Stomach (tissue), 9 donors: Measurements from ENCODE around the gene NPC2. TPM values are rescaled to one million over a fixed set of nuclear protein-coding genes. Genes with fewer than 3 reads are reported as not detected.

Source experiments
- DNase-seq, 2 donors: peaks; one replicate each; pipeline versions ENCODE4 v3.0.0 to v3.0.0-alpha.2; 2013 to 2019
- H3K27ac ChIP-seq, 5 donors: fragments of 200-600 bp in 4 of 5; sonication (generic) in 4 of 5; one replicate each; pipeline ENCODE4 v1.5.1; 2013 to 2019; ENCODE audit warnings: mild to moderate bottlenecking in 1 of 5, moderate library complexity in 1 of 5
- H3K27me3 ChIP-seq, 3 donors: fragments of 200-600 bp; sonication (generic); one replicate each; pipeline ENCODE4 v1.5.1; 2017 to 2019; ENCODE audit warnings: mixed run types in 1 of 3
- H3K36me3 ChIP-seq, 4 donors: fragments of 200-600 bp; sonication (generic); 1 replicate in 3 of 4; 2 replicates in 1 of 4; pipeline ENCODE4 v1.5.1; 2016 to 2019
- H3K4me1 ChIP-seq, 4 donors: fragments of 200-600 bp; sonication (generic); one replicate each; pipeline ENCODE4 v1.5.1; 2016 to 2019
- H3K4me3 ChIP-seq, 4 donors: fragments of 200-600 bp; sonication (generic) in 3 of 4; one replicate each; pipeline ENCODE4 v1.5.1; 2016 to 2019; ENCODE audit warnings: mild to moderate bottlenecking in 1 of 4
- H3K9me3 ChIP-seq, 4 donors: fragments of 200-600 bp; sonication (generic); one replicate each; pipeline ENCODE4 v1.5.1; 2016 to 2019
- CTCF ChIP-seq, 7 experiments: fragments of 450-650 bp in 4 of 7; fragments of 200-600 bp in 3 of 7; sonication (generic) in 3 of 7; IDR thresholded peaks; one replicate each; pipeline ENCODE4 v1.5.1; 2016 to 2019; ENCODE audit warnings: antibody characterized with exemption in 7 of 7, control low read depth in 2 of 7, mild to moderate bottlenecking in 1 of 7
- EP300 ChIP-seq: sonication (generic); formaldehyde crosslinking; IDR thresholded peaks from one replicate; pipeline ENCODE4 v1.6.1; 2017; ENCODE audit warnings: antibody characterized with exemption
- POLR2A ChIP-seq, 4 donors: fragments of 450-650 bp; IDR thresholded peaks; one replicate each; pipeline ENCODE4 v1.6.1; 2016; ENCODE audit warnings: antibody characterized with exemption in 4 of 4, control low read depth in 2 of 4, mild to moderate bottlenecking in 1 of 4, moderate library complexity in 1 of 4
- POLR2AphosphoS5 ChIP-seq, 3 donors: sonication (generic); formaldehyde crosslinking; IDR thresholded peaks; one replicate each; pipeline ENCODE4 v1.6.1; 2016; ENCODE audit warnings: antibody characterized with exemption in 3 of 3
- WGBS, 5 donors: extraction: QIAGEN DNeasy Blood & Tissue Kit in 3 of 5; methylation state at CpG; one replicate each; pipeline versions ENCODE4 v1.1.5 to v1.1.7; 2013 to 2018; 5-methylcytosine and 5-hydroxymethylcytosine counted together
- intact Hi-C: fragments of 100-400 bp; cut with DNase I; formaldehyde crosslinking; loops from one replicate; pipeline ENCODE4 v1.15.1; 2023; ENCODE audit warnings: low total_unique reads
- polyA plus RNA-seq, 3 donors: library from polyadenylated mRNA; stranded (reverse); fragments of 200-250 nt; gene quantifications; one replicate each; pipeline ENCODE4 v1.2.3, GENCODE V29; 2013
- total RNA-seq, 5 donors: library from RNA; depleted of rRNA; stranded (reverse); fragments of >200 nt; gene quantifications; one replicate each; pipeline versions ENCODE4 v1.1.0 to v1.2.3, GENCODE V29; 2014 to 2016
- donor health status: healthy with polysubstance abuse.
- donor health status: Bipolar disorder and iron deficiency.
- donor health status: healthy.

NPC2 gene
- total and polyA plus RNA-seq, 8 donors = 62.6 to 186 (median 129) TPM

GRCh38 chr14:74528406-74528805 lies 35.3 kb upstream of the NPC2 start:
- intact Hi-C loops = no loop called here
- Histone ChIP-seq H3K27ac (no peak overlapping the region), H3K4me1 (peaks cover 0 to 3% (median 0%) of the 10 kb centered on the region in 4 donors), H3K27me3 (peaks cover 0 to 8% (median 0%) of the 10 kb centered on the region in 3 donors), H3K4me3 (no peak overlapping the region), H3K9me3 (no peaks in the 10 kb centered on the region), H3K36me3 (no peaks in the 10 kb centered on the region)
- DNase-seq = no peak
- TF ChIP-seq CTCF (IDR thresholded peaks at IDR 0.05) (no peak), POLR2AphosphoS5 (IDR thresholded peaks at IDR 0.05) (no peak), POLR2A (IDR thresholded peaks at IDR 0.05) (no peak), EP300 (no peak)
- 87 to 92% (median 88%) methylated on average over 12 to 14 of the region's 14 CpGs for WGBS, 5 donors

DNA sequence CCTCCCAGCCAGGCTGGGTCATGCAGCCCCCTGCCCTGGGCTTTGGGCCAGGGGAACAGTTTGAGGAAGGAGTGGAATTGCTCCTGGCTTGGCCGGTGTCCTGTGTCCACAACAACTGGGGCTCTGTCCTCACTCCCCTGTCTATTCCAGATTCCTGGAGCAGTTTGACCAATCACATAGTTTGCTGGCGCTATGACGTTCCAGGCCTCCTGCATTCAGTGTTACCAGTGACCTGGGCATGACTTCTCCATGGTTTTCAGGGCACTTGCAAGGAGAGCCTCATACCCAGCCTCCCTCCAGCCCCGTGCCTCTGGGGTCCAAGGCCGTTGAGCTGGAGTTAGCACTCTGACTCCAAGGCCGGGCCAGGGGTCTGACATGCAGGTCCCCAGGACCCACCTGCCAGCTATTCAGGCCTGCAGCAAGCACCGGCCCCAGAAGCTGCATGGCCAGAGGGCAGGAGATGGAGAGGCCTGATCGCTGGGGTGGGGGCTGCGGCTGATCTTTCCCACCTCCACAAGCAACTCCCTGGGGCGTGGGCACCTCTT lies 34.7 kb upstream of the NPC2 start:
- intact Hi-C loops = no loop called here
- Histone ChIP-seq H3K4me3 (no peak overlapping the region), H3K27me3 (peaks cover 0 to 8% (median 0%) of the 10 kb centered on the region in 3 donors), H3K9me3 (no peaks in the 10 kb centered on the region), H3K27ac (no peak overlapping the region), H3K4me1 (peaks cover 0 to 3% (median 0%) of the 10 kb centered on the region in 4 donors), H3K36me3 (no peaks in the 10 kb centered on the region)
- 63 to 77% (median 75%) methylated on average over 9 to 10 of the region's 10 CpGs for whole genome bisulfite sequencing, 5 donors
- TF ChIP-seq POLR2AphosphoS5 (IDR thresholded peaks at IDR 0.05) = no peak
- no peak for TF ChIP-seq CTCF (IDR thresholded peaks at IDR 0.05)
- no peak for TF ChIP-seq POLR2A (IDR thresholded peaks at IDR 0.05)
- TF ChIP-seq EP300 = no peak
- DNase-seq = no peak

DNA sequence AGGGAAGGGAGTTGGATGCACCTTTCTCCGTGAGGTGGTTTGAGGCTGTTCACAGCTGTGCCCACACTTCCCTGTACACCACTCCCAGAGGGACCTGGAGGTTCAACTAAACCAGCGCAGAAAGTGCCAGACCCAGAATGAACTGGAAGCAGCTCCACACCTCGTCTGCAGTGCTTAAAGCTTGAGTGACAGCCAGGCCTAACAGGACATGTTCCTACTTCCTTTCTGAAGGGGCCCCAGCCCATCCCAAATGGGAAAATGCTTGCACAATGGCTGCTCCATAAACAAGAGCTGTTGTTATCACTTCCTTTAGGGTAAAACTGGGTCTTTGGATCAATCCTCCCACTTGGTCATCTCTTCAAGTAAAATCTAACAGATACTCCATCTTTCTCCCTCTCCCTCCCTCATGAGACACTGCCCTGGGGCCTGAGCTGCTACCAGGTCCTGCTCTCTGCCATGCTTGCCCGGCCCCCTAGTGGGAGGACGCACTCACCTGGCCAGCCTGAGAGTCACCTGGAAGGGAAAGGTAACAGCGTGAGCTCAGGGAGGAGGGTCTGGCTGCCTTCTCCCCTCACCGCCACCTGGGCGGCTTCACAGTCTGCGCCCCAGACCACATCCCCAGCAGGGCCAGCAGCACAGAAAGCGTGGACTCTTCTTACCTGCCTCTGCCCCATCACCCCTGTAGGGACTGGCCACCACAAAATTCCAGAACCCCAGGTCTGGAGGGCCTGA lies 33.9 kb upstream of the NPC2 start:
- Histone ChIP-seq H3K27ac (no peak overlapping the region), H3K4me1 (peaks cover 0 to 3% (median 0%) of the 10 kb centered on the region in 4 donors), H3K9me3 (no peaks in the 10 kb centered on the region), H3K36me3 (peaks cover 0 to 7% (median under 1%) of the 10 kb centered on the region in 4 donors), H3K27me3 (peaks cover 0 to 8% (median 0%) of the 10 kb centered on the region in 3 donors), H3K4me3 (no peak overlapping the region)
- no peak for DNase-seq
- TF ChIP-seq CTCF (IDR thresholded peaks at IDR 0.05) = no peak
- no peak for TF ChIP-seq EP300
- intact Hi-C loops = no loop called here
- 66 to 77% (median 73%) methylated on average over 9 to 10 of the region's 10 CpGs for WGBS, 5 donors

- TF ChIP-seq CTCF (IDR thresholded peaks at IDR 0.05) = no peak
- TF ChIP-seq POLR2A (IDR thresholded peaks at IDR 0.05) = no peak
- TF ChIP-seq POLR2AphosphoS5 (IDR thresholded peaks at IDR 0.05) = no peak
- TF ChIP-seq EP300 = no peak
- intact Hi-C loops = no loop called here
- peaks cover 0 to 8% (median 0%) of the 10 kb centered on the region in 3 donors for H3K27me3 ChIP-seq
- H3K9me3 ChIP-seq = no peaks in the 10 kb centered on the region
- DNase-seq = no peak
- H3K4me3 ChIP-seq = no peak overlapping the region
- H3K27ac ChIP-seq = no peak overlapping the region
- no peaks in the 10 kb centered on the region for H3K4me1 ChIP-seq
- WGBS, 5 donors = 53 to 65% (median 55%) methylated on average over 4 of the region's 4 CpGs
- H3K36me3 ChIP-seq = peaks cover 0 to 17% (median 4%) of the 10 kb centered on the region in 4 donors
Measured at GRCh38 chr14:74525361-74525851, 32.3 kb upstream of the NPC2 start.
